ENCODE measurements around the gene PPP1R1B. TPM values are rescaled to one million over a fixed set of nuclear protein-coding genes. Genes with fewer than 3 reads are reported as not detected.

The PPP1R1B gene
- total RNA-seq (2022) = 8.3 and 11.1 TPM in 2 replicates
- Bru-seq, nascent RNA = percentile 42 among the genes with signal in this experiment
- BruChase-seq, experiment 1, labeled RNA remaining after a 6-hour chase = percentile 38 among the genes with signal in this experiment
- BruChase-seq, experiment 2, labeled RNA remaining after a 2-hour chase = percentile 39 among the genes with signal in this experiment
- long read RNA-seq, partial matches to known transcripts = 3 of 6 reads
- long read RNA-seq, other reads (novel, unspliced or antisense) = 2 of 6 reads

GRCh38 chr17:39626171-39627046 lies at the start of gene PPP1R1B:
PPP1R1B (plus strand) TSS chr17:39626952; CDS start chr17:39627393, 441 bp downstream.
- no peaks in the 10 kb centered on the region for H3K9me3 Mint-ChIP-seq (ENCODE audit: low read depth, unreplicated experiment)
- intact Hi-C loops (cut with micrococcal nuclease; ENCODE audit: unreplicated experiment) = no loop called here
- H3K4me3 Mint-ChIP-seq (ENCODE audit: low read depth, unreplicated experiment) = peak within 1 kb of the TSS; percentile 51
- no peak for TF ChIP-seq CTCF (IDR thresholded peaks at IDR 0.05; ENCODE audit: unreplicated experiment)
- no TSS peak for BruUV-seq (replicated peaks)
- H3K27ac Mint-ChIP-seq (ENCODE audit: unreplicated experiment) = no peak within 1 kb of the TSS
- H3K36me3 Mint-ChIP-seq (ENCODE audit: insufficient read depth, unreplicated experiment) = peaks cover 30% of the 10 kb centered on the region
- H3K4me1 Mint-ChIP-seq (ENCODE audit: low read depth, unreplicated experiment) = peaks cover 41% of the 10 kb centered on the region
- CTCF ChIA-PET = interaction anchor here (0.6 to 161.2 kb wide), 27 partner anchors 6 to 1330 kb away, joined by 3 to 42089 read pairs (median 8); partner anchors contain the start of genes ERBB2, GRB7, GSDMA and GSDMB
- DNase-seq = peak; percentile 80
- H3K27me3 Mint-ChIP-seq (ENCODE audit: unreplicated experiment) = peaks cover 83% of the 10 kb centered on the region

GRCh38 chr17:39578272-39578671 lies 48.5 kb upstream of the PPP1R1B start:
- peaks cover 11% of the 10 kb centered on the region for H3K36me3 Mint-ChIP-seq (ENCODE audit: insufficient read depth, unreplicated experiment)
- H3K4me3 Mint-ChIP-seq (ENCODE audit: low read depth, unreplicated experiment) = no peak overlapping the region

GRCh38 chr17:39579318-39580081 lies 47.3 kb upstream of the PPP1R1B start:
- no TSS peak for BruUV-seq (replicated peaks)
- no peaks in the 10 kb centered on the region for H3K4me1 Mint-ChIP-seq (ENCODE audit: low read depth, unreplicated experiment)
- H3K4me3 Mint-ChIP-seq (ENCODE audit: low read depth, unreplicated experiment) = no peak overlapping the region
- no peaks in the 10 kb centered on the region for H3K9me3 Mint-ChIP-seq (ENCODE audit: low read depth, unreplicated experiment)
- intact Hi-C loops (cut with micrococcal nuclease; ENCODE audit: unreplicated experiment) = no loop called here
- no peak overlapping the region for H3K27ac Mint-ChIP-seq (ENCODE audit: unreplicated experiment)
- TF ChIP-seq CTCF (IDR thresholded peaks at IDR 0.05; ENCODE audit: unreplicated experiment) = no peak
- H3K27me3 Mint-ChIP-seq (ENCODE audit: unreplicated experiment) = peaks cover 88% of the 10 kb centered on the region
- no peaks in the 10 kb centered on the region for H3K36me3 Mint-ChIP-seq (ENCODE audit: insufficient read depth, unreplicated experiment)
- CTCF ChIA-PET = interaction anchor here (0.6 to 4.3 kb wide), 25 partner anchors 10 to 343 kb away, joined by 3 to 30 read pairs (median 4); partner anchors contain the start of gene PGAP3
- DNase-seq = peak; percentile 52

More at GRCh38 chr17:39578272-39578671, 48.5 kb upstream of the PPP1R1B start:
- peaks cover 75% of the 10 kb centered on the region for H3K27me3 Mint-ChIP-seq (ENCODE audit: unreplicated experiment)
- intact Hi-C loops (cut with micrococcal nuclease; ENCODE audit: unreplicated experiment) = no loop called here
- H3K4me1 Mint-ChIP-seq (ENCODE audit: low read depth, unreplicated experiment) = peaks cover 7% of the 10 kb centered on the region
- CTCF ChIA-PET = interaction anchor here (0.5 to 4.3 kb wide), 12 partner anchors 10 to 361 kb away, joined by 3 to 30 read pairs (median 6); partner anchors contain the start of gene FBXL20
- DNase-seq = no peak
- no peaks in the 10 kb centered on the region for H3K9me3 Mint-ChIP-seq (ENCODE audit: low read depth, unreplicated experiment)
- no TSS peak for BruUV-seq (replicated peaks)
- no peak for TF ChIP-seq CTCF (IDR thresholded peaks at IDR 0.05; ENCODE audit: unreplicated experiment)
- no peak overlapping the region for H3K27ac Mint-ChIP-seq (ENCODE audit: unreplicated experiment)

- no peaks in the 10 kb centered on the region for H3K4me1 Mint-ChIP-seq (ENCODE audit: low read depth, unreplicated experiment)
- no peaks in the 10 kb centered on the region for H3K9me3 Mint-ChIP-seq (ENCODE audit: low read depth, unreplicated experiment)
- no peak for DNase-seq
- CTCF ChIA-PET = interaction anchor here (0.5 to 3.2 kb wide), 17 partner anchors 9 to 695 kb away, joined by 3 to 30 read pairs (median 3); partner anchors contain the start of gene PGAP3
- intact Hi-C loops (cut with micrococcal nuclease; ENCODE audit: unreplicated experiment) = no loop called here
- no peaks in the 10 kb centered on the region for H3K36me3 Mint-ChIP-seq (ENCODE audit: insufficient read depth, unreplicated experiment)
- peaks cover 91% of the 10 kb centered on the region for H3K27me3 Mint-ChIP-seq (ENCODE audit: unreplicated experiment)
- BruUV-seq (replicated peaks) = no TSS peak
- no peak for TF ChIP-seq CTCF (IDR thresholded peaks at IDR 0.05; ENCODE audit: unreplicated experiment)
- H3K4me3 Mint-ChIP-seq (ENCODE audit: low read depth, unreplicated experiment) = no peak overlapping the region
- no peak overlapping the region for H3K27ac Mint-ChIP-seq (ENCODE audit: unreplicated experiment)
These were observed 46.7 kb upstream of the PPP1R1B start for GRCh38 chr17:39580082-39580468.
